Measurements from ENCODE around the gene CALML6.

GRCh38 chr1:1898246-1898933, 16.7 kb upstream of the CALML6 start:
- TF ChIP-seq POLR2AphosphoS5 (IDR thresholded peaks at IDR 0.05; ENCODE audit: insufficient read depth in 1 of 2, low read depth in 1 of 2) (no peak), POLR2A (IDR thresholded peaks at IDR 0.05) (no peak)

Measured in vagina (tissue), 2 donors.